Vagina (tissue), 2 donors: ENCODE measurements around the gene STK32A. TPM values are rescaled to one million over a fixed set of nuclear protein-coding genes. Genes with fewer than 3 reads are reported as not detected.

Experiments used
- DNase-seq, 2 donors: peaks; one replicate each; pipeline ENCODE4 v3.0.0-alpha.2; 2017; ENCODE audit errors: extremely low spot score in 2 of 2
- H3K27ac ChIP-seq: fragments of 200-600 bp; sonication (generic); one replicate; pipeline ENCODE4 v1.5.1; 2019
- H3K27me3 ChIP-seq: fragments of 200-600 bp; sonication (generic); one replicate; pipeline ENCODE4 v1.5.1; 2019
- H3K36me3 ChIP-seq, 2 donors: fragments of 200-600 bp; sonication (generic); one replicate each; pipeline ENCODE4 v1.5.1; 2017 to 2019
- H3K4me1 ChIP-seq: fragments of 200-600 bp; sonication (generic); one replicate; pipeline ENCODE4 v1.5.1; 2019
- H3K4me3 ChIP-seq, 2 donors: fragments of 200-600 bp; sonication (generic); 1 replicate in 1 of 2; 2 replicates in 1 of 2; pipeline ENCODE4 v1.5.1; 2016 to 2019
- H3K9me3 ChIP-seq: fragments of 200-600 bp; sonication (generic); one replicate; pipeline ENCODE4 v1.5.1; 2019
- CTCF ChIP-seq, 3 experiments: fragments of 450-650 bp in 2 of 3; fragments of 200-600 bp in 1 of 3; sonication (generic) in 1 of 3; IDR thresholded peaks; one replicate each; pipeline ENCODE4 v1.5.1; 2017 to 2019; ENCODE audit warnings: antibody characterized with exemption in 3 of 3, mild to moderate bottlenecking in 2 of 3, moderate library complexity in 2 of 3
- POLR2A ChIP-seq, 2 donors: fragments of 450-650 bp; IDR thresholded peaks; one replicate each; pipeline ENCODE4 v1.6.1; 2017; ENCODE audit warnings: antibody characterized with exemption in 2 of 2, mild to moderate bottlenecking in 2 of 2, moderate library complexity in 2 of 2
- POLR2AphosphoS5 ChIP-seq, 2 donors: sonication (generic); formaldehyde crosslinking; IDR thresholded peaks; one replicate each; pipeline ENCODE4 v1.9.0; 2017; ENCODE audit warnings: antibody characterized with exemption in 2 of 2, mild to moderate bottlenecking in 2 of 2, low read depth in 1 of 2; ENCODE audit not compliant: insufficient read depth in 1 of 2
- intact Hi-C: fragments of 100-400 bp; cut with DNase I; formaldehyde crosslinking; loops from one replicate; pipeline ENCODE4 v1.15.1; 2023
- total RNA-seq: library from RNA; depleted of rRNA; stranded (reverse); fragments of >200 nt; gene quantifications from one replicate; pipeline ENCODE4 v1.2.3, GENCODE V29; 2016

Gene STK32A
- total RNA-seq, 1 donor from 2014 or later = 1.5 TPM

GRCh38 chr5:147305147-147305546 lies 70.3 kb downstream of the STK32A start:
- no peaks in the 10 kb centered on the region for H3K36me3 ChIP-seq
- no peak overlapping the region for H3K4me3 ChIP-seq
- no peaks in the 10 kb centered on the region for H3K27me3 ChIP-seq
- H3K4me1 ChIP-seq = no peaks in the 10 kb centered on the region
- intact Hi-C loops = no loop called here
- no peak overlapping the region for H3K27ac ChIP-seq
- no peak for DNase-seq
- TF ChIP-seq POLR2AphosphoS5 (IDR thresholded peaks at IDR 0.05; ENCODE audit: insufficient read depth in 1 of 2, low read depth in 1 of 2) = no peak
- TF ChIP-seq POLR2A (IDR thresholded peaks at IDR 0.05) = no peak
- no peak for TF ChIP-seq CTCF (IDR thresholded peaks at IDR 0.05)
- H3K9me3 ChIP-seq = no peaks in the 10 kb centered on the region

- intact Hi-C loops = no loop called here
- H3K36me3 ChIP-seq = no peaks in the 10 kb centered on the region
- no peaks in the 10 kb centered on the region for H3K27me3 ChIP-seq
- no peak for TF ChIP-seq POLR2AphosphoS5 (IDR thresholded peaks at IDR 0.05; ENCODE audit: insufficient read depth in 1 of 2, low read depth in 1 of 2)
- TF ChIP-seq POLR2A (IDR thresholded peaks at IDR 0.05) = no peak
- no peak for TF ChIP-seq CTCF (IDR thresholded peaks at IDR 0.05)
- no peaks in the 10 kb centered on the region for H3K4me1 ChIP-seq
- no peak overlapping the region for H3K27ac ChIP-seq
- no peak for DNase-seq
- no peaks in the 10 kb centered on the region for H3K9me3 ChIP-seq
- H3K4me3 ChIP-seq = no peak overlapping the region
These were observed 71.5 kb downstream of the STK32A start for GRCh38 chr5:147306351-147306750.

- Histone ChIP-seq H3K27ac (no peak overlapping the region), H3K36me3 (no peaks in the 10 kb centered on the region), H3K27me3 (no peaks in the 10 kb centered on the region), H3K4me3 (no peak overlapping the region), H3K9me3 (no peaks in the 10 kb centered on the region), H3K4me1 (no peaks in the 10 kb centered on the region)
- no peak for TF ChIP-seq CTCF (IDR thresholded peaks at IDR 0.05)
- intact Hi-C loops = no loop called here
- DNase-seq = no peak
These were observed 72.3 kb downstream of the STK32A start for GRCh38 chr5:147307170-147307569.

GRCh38 chr5:147309621-147310020 lies 74.8 kb downstream of the STK32A start:
- Histone ChIP-seq H3K9me3 (no peaks in the 10 kb centered on the region), H3K4me3 (no peak overlapping the region), H3K36me3 (no peaks in the 10 kb centered on the region), H3K4me1 (no peaks in the 10 kb centered on the region), H3K27ac (no peak overlapping the region), H3K27me3 (no peaks in the 10 kb centered on the region)
- intact Hi-C loops = no loop called here
- TF ChIP-seq POLR2AphosphoS5 (IDR thresholded peaks at IDR 0.05; ENCODE audit: insufficient read depth in 1 of 2, low read depth in 1 of 2) = no peak
- TF ChIP-seq POLR2A (IDR thresholded peaks at IDR 0.05) = no peak
- TF ChIP-seq CTCF (IDR thresholded peaks at IDR 0.05) = no peak
- DNase-seq = no peak

GRCh38 chr5:147310059-147310704 lies 75.4 kb downstream of the STK32A start:
- TF ChIP-seq POLR2A (IDR thresholded peaks at IDR 0.05) (no peak), POLR2AphosphoS5 (IDR thresholded peaks at IDR 0.05; ENCODE audit: insufficient read depth in 1 of 2, low read depth in 1 of 2) (peak in 1 of 2 donors; percentile 20)
- H3K27me3 ChIP-seq = no peaks in the 10 kb centered on the region
- H3K4me1 ChIP-seq = no peaks in the 10 kb centered on the region
- no peaks in the 10 kb centered on the region for H3K9me3 ChIP-seq
- no peak overlapping the region for H3K27ac ChIP-seq
- intact Hi-C loops = no loop called here
- no peak for DNase-seq
- H3K4me3 ChIP-seq = no peak overlapping the region
- no peaks in the 10 kb centered on the region for H3K36me3 ChIP-seq
